Vagina (tissue), 2 donors: ENCODE measurements around the gene TRPM4.

Experiments
- POLR2A ChIP-seq, 2 donors: fragments of 450-650 bp; IDR thresholded peaks; one replicate each; pipeline ENCODE4 v1.6.1; 2017; ENCODE audit warnings: antibody characterized with exemption in 2 of 2, mild to moderate bottlenecking in 2 of 2, moderate library complexity in 2 of 2
- POLR2AphosphoS5 ChIP-seq, 2 donors: sonication (generic); formaldehyde crosslinking; IDR thresholded peaks; one replicate each; pipeline ENCODE4 v1.9.0; 2017; ENCODE audit warnings: antibody characterized with exemption in 2 of 2, mild to moderate bottlenecking in 2 of 2, low read depth in 1 of 2; ENCODE audit not compliant: insufficient read depth in 1 of 2
- TF ChIP-seq, protein P1 (sequence below), 3 experiments: fragments of 450-650 bp in 2 of 3; fragments of 200-600 bp in 1 of 3; sonication (generic) in 1 of 3; IDR thresholded peaks; one replicate each; pipeline ENCODE4 v1.5.1; 2017 to 2019; ENCODE audit warnings: antibody characterized with exemption in 3 of 3, mild to moderate bottlenecking in 2 of 3, moderate library complexity in 2 of 3

DNA sequence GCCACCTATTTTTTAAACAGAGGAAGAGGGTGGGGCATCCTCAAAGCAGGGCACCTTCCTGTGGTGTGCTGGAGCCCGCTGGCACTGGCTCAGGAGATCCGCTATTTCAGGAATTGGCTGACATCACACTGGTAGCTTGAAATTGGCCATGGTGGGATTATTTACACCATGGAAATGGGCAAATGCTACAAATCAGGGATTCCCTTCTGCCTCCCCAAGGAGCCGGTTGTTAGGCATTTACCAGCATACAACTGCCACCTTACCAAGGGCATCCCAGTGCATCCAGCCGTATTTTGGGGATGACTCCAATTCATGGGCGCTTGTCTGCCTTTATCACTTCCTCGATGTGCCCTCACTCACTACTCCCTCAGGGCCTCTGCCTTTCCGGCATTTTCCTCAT lies 16.6 kb upstream of the TRPM4 start:
- TF ChIP-seq, protein P1, sequence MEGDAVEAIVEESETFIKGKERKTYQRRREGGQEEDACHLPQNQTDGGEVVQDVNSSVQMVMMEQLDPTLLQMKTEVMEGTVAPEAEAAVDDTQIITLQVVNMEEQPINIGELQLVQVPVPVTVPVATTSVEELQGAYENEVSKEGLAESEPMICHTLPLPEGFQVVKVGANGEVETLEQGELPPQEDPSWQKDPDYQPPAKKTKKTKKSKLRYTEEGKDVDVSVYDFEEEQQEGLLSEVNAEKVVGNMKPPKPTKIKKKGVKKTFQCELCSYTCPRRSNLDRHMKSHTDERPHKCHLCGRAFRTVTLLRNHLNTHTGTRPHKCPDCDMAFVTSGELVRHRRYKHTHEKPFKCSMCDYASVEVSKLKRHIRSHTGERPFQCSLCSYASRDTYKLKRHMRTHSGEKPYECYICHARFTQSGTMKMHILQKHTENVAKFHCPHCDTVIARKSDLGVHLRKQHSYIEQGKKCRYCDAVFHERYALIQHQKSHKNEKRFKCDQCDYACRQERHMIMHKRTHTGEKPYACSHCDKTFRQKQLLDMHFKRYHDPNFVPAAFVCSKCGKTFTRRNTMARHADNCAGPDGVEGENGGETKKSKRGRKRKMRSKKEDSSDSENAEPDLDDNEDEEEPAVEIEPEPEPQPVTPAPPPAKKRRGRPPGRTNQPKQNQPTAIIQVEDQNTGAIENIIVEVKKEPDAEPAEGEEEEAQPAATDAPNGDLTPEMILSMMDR (IDR thresholded peaks at IDR 0.05), result no peak
- TF ChIP-seq POLR2A (IDR thresholded peaks at IDR 0.05) (no peak), POLR2AphosphoS5 (IDR thresholded peaks at IDR 0.05; ENCODE audit: insufficient read depth in 1 of 2, low read depth in 1 of 2) (no peak)
